GM04503 (cell line): ENCODE results near the gene EHMT1.
A peak's percentile ranks its signal among the peaks of the same experiment; 100 is the strongest.

Source experiments
- DNase-seq: peaks from one replicate; pipeline ENCODE4 v3.0.0-alpha.2; 2012; ENCODE audit warnings: low read depth

EHMT1 gene

DNA sequence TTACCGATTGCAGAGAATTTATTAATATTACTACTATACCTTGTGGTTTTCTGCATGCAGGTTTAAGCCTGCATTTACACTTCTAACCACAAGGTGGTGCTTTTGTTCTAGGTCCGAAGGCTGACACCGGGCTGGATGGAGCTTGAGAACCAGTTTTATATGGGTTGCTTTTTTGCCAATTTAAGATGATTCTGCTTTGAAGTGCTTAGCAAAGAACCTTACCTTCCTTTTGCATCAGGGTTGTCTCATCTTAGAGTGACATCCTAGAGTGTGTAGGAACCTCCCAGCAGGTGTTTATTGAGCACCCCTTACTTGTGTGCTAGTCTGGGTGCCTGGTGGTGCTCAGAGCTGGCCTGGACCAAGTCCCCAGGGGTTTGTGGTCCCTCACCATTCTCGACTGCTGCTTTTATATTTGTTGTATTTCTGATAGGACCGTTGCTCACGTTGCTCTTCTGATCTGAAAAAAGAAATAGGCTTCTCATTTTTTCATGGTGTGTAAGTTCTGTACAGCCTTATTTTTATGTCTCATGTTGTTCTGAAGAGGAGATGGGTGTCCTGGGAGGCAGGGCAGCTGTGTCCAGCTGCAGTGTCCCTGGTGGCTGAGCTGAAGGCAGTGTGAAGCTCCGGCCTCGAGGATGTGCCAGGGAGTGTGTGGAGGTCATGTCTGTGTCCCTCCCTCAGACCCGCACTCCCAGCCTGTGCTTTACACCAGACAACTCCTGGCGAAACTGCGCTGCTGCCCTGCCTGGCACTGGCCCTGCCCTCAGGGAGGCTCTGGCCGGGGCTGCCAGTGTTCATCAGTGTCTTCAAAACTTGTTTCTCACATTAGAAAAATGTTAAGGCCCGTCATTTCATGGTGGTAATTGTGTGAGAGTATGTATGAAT lies 54.3 kb downstream of the EHMT1 start:
- peak; percentile 21 for DNase-seq

DNA sequence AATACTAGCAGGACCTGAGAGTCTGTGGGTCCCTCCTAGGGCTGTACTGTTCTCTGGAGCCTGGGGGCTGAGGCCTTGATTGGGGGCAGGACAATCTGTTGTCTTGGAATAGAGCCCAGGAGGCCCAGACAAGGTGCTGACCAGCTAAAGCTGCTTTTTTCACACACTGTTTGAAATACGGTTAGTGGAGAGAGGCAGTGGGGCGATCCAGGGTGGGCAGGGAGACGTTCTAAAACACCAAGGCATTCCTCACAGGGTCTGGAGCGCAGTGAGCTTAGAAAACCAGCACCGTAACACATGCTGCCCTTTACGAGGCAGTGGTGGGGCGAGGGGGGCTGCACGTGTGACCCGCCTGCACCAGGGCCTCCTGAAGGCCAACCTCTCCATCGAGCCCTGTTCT lies 55.1 kb downstream of the EHMT1 start:
- no peak for DNase-seq

DNA sequence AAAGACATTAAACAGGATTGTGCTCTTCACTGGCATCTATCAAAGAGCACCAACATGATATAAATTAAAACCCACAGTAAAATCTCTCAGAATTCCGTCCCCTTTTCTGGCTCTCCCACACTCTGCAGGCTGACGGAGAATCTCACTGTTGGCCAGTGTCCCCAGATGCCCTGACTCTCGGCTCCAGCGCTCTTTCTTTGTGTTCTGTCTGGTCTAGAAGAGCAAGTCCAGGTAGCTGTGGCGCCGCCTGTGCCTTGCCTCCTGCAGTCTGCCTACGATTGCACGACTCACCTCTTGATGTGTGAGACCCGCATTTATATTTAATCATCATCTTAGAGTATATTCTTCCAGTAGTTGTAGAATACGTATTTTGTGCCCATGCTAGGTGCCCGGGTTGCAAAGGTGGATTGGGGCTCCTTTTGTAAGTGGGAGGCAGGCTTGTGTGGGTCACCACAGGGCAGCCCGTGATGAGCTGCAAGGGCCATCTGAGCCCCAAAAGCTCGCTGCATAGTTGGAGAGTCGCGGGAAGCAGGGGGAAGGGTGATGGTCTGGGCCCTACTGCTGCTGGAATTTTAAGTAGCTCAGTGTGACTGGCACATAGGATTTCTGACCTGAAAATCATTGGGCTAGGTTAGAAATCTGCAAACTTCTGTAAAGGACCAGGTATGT lies 55.6 kb downstream of the EHMT1 start:
- no peak for DNase-seq

DNA sequence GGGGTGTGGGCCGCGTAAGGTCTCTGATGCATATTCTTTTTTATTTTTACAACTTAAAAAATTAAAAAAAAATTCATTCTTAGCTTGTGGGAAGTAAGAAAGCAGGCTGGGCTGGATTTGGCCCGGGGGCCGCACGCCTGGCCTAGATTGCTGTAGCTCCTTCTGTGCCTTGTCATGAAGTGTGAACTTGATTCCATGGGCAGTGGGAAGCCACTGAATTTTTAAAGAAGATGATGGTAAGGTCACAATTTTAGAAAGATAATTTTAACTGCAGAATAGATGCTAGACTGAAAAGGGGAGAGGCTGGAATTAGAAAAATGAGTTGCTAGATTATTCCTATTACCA lies 56.1 kb downstream of the EHMT1 start:
- DNase-seq, result no peak

DNA sequence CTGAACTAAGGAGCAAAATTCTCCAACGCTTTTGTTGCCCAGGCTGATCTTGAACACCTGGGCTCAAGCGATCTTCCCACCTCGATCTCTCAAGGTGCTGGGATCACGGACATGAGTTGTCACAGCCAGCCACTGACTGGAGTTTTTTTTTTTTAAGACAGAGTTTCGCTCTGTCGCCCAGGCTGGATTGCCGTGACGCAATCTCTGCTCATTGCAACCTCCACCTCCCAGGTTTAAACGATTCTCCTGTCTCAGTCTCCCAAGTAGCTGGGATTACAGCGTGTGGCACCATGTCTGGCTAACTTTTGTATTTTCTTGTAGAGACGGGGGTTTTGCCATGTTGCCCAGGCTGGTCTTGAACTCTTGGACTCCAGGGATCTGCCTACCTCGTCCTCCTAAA lies 58.2 kb downstream of the EHMT1 start:
- DNase-seq, result no peak

DNA sequence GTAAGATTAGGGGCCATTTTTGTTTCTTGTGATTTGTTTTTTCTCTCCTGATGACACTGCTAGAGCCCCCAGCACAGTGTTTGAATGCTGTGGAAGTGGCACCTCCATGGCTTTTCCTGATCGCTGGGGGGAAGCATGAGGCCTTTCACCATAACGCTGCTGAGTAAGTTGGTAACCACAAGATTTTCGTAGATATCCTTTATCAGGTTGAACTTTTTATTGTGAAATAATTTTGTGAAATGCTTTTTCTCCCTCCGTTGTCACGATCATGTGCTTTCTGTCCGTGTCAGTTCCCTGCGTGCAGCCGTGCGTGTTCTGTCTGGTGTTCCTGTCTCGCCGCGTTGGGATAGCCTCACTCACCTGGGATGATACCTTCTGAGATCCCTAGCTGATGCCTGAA lies 59.4 kb downstream of the EHMT1 start:
- DNase-seq, result no peak

DNA sequence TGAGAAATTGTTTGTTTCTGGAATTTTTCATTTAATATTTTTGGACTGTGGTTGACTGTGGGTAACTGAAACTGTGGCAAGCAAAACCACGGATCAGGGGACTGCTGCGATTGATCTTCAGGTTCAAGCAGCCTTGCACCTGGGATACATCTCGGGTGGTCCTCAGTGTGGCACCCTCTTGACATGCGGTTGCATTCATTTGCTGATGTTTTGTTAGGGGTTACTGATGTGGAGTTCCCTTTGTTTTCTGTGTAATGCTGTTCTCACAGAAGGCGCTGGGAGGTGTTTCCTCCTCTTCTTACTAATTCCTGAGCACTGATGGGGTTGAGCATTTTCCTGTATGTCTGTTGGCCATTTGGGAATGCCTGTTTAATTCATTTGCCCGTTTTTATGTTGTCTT lies 60.4 kb downstream of the EHMT1 start:
- no peak for DNase-seq

DNA sequence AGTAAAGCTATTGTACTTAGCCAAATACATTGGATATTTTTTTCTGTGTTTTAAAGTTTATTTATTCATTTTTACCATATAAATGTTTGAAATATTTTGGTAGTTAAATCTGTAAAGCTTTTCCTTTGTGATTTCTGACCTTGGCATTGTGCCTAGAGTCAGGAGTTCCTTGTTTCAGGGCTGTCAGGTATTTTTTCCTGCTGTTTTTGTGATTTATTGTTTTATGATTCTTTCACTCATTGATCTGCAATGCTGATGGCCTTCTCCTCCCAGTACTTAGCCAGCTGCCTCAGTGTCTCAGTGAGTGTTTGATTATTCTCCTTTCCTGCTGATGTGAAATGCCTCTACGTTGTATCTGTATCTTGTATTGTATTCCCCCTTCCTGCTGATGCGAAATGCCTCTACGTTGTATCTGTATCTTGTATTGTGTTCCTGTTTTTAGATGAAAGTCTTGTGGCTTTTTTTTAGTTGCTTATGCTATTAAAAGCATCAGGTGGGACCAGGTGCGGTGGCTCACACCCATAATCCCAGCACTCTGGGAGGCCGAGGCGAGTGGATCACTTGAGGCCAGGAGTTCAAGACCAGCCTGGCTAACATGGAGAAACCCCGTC lies 61.0 kb downstream of the EHMT1 start:
- no peak for DNase-seq

DNA sequence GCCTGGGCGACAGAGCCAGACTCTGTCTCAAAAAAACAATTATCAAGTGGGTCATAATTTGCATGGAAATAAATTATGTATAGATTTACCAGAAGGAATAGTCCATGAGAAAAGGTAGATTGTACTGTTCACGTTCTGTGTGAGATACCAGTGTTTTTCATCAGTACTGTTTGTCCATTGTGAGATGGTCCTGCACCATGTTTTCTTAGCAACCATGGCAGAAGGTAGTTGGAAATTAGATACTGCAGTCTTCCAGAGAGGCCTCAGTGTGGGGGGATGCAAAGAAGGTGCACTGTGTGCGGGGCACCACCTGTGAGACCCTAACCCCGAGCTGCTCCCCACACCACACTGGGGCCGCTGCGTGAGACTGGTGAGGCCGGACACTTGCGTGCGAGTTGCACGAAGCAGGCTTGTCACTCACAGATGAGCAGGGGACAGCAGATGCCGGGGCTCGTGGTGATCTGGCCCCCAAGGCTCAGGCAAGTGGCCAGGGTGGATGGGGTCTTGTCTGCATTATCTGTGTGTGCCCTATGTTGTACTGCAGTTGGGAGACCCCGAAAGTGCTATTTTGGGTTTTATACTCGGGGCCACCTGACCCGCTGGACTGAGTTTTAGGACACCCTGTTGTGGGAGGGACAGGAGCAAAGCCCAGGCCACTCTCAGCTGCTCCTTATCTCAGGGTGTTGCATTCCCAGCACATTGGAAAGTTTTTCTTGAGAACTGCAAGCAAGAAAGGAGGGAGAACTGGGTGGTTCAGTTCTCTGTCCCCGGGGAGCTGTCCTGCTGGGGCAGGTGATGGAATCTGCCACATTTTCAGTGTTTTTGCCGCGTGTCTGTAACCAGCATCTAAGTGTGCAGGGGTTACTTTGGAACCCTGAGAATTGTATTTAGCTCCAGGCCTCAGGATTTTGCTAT lies 61.9 kb downstream of the EHMT1 start:
- no peak for DNase-seq

DNA sequence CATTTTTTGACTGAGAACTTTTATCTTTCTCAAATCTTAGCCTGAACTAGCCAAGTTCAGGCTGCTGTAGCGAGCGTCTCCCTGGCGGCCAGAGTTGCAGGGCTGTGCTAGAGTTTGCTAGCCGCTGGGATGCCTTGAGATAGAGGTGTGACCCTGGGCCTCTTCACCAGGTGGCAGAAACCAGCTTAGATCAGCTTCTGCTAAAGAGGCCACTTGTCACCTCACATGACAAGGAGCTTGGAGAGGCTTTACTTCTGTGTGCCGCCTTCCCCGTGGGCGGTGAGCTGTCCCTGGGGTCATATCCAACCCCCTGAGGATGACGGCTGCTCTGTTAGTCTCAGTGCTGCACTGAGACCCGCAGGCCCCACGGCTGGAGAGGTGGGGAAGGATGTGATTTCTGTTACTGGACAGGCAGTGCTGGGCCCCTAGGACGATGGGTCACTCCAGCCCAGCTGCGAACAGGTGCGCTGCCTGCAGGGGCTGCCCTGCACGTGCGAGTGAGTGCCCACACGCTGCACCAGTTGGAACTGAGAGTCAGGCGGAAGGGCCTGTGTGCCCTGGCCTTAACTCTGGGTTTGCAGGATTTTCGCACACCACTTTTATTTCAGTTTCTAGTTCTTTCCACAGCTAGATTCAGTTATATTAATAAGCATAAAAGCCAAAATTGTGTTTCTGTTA lies 63.8 kb downstream of the EHMT1 start:
- no peak for DNase-seq

DNA sequence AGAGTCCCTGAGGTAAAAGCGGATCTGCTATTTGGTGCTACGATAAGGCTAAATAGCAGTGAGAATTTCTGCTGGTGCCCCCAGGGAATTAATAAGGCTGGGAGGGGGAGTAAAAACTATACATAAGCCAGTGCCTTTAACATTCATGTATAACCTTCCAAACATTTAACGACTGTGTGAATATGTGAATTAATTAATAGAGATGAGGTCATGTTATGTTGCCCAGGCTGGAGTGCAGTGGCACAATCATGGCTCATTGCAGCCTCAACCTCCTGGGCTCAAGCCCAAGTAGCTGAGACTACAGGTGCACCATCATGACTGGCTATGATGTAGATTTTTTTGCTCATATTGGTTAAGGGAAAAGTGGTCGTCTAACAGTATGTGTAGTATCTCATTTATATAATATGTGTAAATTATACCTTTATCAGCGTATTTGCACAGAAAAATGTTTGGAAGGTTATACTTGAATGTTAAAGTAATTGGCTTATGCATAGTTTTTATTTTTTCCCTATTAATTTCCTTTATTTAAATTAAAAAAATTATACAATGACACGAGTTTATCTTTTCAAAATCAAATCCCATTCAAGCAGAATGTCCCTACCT lies 64.6 kb downstream of the EHMT1 start:
- DNase-seq, result no peak

DNA sequence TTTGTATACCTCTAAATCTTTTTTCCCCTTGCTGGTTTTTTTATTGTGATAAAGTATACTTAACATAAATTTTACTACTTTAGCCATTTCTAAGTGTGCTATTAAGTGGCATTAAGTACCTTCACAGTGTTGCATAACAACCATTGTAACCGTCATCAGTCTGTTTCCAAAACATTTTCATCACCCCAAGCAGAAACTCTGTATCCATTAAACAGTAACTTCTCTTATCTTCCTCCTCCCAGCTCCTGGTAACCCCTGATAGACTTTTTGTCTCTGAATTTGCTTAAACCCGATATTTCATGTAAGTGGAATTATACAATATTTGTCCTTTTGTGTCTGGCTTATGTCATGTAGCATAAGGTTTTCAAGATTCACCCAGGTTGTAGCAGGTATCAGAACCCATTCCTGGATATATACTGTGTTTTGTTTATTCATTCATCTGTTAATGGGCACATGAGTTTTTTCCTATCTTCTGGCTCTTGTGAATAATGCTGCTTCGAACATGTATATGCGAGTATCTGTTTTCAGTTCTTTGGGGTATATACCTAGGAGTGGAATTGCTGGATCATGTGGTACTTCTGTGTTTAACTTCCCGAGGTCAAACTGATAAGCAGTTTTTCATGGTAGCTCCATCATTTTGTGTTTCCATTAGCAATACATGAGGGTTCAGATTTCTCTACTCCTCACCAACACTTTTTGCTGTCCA lies 66.4 kb downstream of the EHMT1 start:
- DNase-seq, result no peak

DNA sequence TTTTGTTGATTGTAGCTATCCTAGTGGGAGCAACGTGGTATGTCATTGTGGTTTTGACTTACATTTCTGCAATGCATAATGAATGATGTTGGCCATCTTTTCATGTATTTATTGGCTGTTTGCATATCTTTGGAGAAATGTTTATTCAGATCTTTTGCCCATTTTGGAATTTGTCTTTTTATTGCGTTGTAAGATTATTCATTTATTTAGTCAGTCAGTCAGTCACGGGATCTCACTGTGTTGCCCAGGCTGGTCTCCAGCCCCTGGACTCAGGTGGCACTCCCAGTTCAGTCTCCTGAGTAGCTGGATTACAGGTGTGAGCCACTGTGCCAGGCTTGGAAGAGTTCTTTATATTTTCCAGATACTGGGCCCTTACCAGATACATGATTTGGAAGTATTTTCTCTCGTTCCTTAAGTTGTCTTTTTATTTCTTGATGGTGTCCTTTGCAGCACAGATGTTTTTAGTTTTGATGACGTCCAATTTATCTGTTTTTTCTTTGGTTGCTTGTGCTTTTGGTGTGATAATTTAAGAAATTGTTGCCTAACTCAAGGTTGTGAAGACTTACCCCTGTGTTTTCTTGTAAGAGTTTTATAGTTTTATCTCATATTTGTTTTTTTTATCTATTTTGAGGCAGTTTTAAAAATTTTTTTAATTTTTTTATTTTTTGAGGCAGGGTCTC lies 67.1 kb downstream of the EHMT1 start:
- peak; percentile 48 for DNase-seq

DNA sequence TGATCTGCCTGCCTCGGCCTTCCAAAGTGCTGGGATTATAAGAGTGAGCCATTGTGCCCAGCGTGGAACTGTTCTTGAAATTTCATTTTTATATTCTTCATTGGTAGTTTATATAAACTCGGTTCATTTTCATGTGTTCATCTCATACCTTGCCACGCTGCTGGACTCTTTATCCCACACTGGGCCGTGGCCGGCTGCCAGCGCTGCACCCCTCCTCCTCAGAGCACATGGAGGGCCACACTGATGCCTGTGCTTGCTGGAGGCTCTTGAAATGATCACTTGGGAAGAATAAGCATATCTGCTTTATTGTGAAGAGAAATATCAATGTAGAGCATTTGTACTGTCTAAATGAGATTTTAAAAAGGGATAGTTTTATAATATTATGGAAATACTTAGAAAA lies 69.5 kb downstream of the EHMT1 start:
- DNase-seq, result no peak

DNA sequence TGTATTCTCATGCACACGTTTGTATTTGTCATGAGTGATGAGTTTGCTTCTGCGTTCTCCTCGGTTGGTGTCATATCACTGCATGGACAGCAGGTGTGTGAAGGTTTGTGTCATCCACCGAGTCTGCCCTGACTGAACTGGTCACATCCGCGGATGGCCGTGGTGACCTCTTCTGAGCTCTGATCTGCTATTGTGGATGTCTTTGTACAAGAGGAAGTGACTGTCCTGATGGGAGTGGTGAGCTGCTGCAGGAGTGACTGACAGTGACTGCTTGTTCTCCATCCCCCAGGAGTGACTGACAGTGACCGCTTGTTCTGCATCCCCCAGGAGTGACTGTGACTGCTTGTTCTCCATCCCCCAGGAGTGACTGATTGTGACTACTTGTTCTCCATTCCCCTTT lies 69.9 kb downstream of the EHMT1 start:
- no peak for DNase-seq

DNA sequence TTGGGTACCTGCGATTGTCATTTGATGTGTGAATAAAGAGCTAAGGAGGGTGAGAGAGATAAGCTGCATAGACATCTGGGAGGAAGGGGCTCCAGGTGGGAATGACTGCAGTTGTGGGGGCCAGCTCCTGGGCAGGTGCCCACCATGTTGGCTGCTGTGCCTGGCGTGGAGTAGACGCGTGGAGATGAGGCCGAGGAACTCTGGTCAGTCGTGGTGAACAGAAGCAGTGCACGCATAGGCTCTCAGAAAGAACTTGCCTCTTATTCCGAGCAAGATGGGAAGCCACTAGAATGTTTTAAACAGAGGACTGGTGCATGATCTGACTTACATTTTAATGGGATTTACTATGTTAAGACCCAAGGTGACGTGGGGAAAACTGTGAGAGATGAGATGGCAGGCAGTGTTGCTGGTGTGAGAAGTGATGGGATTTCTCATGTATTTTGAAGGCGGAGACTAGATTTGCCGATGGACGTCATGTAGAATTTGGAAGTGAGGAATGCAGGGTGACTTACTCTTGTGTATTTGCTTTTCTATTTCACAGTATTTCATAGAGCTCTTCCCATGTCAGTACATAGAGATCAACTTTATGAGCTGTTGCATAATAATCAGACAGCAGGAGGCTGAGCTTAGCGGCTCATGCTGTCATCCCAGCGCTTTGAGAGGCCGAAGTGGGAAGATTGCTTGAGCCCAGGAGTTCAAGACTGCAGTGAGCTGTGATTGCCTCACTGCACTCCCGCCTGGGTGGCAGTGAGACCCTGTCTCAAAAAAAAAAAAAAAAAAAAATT lies 71.1 kb downstream of the EHMT1 start:
- DNase-seq, result peak; percentile 80

DNA sequence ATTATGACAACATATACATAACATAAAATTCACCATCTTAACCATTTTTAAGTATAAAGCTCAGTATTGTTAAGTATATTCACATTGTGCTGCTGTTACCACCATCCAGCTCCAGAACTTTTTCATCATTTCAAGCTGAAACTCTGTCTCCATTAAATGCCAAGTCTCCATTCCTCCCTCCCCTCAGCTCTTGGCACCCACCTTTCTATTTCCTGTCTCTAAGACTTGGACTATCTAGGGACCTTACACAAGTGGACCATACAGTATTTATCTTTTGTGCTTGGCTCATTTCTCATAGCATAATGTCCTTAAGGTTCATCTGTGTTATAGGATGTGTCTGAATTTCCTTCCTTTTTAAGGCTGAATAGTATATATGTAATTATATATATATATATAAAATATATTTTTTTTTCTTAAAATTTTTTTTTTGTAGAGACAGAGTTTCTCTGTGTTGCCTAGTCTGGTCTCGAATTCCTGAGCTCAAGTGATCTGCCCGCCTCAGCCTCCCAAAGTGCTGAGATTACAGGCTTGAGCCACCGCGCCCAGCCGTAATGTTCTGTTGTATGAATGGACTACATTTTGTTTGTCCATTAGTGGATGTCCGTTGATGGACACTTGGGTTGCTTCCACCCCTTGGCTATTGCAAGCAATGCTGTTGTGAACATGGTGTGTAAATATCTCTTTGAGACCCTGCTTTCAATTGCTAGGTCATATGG lies 72.3 kb downstream of the EHMT1 start:
- no peak for DNase-seq

DNA sequence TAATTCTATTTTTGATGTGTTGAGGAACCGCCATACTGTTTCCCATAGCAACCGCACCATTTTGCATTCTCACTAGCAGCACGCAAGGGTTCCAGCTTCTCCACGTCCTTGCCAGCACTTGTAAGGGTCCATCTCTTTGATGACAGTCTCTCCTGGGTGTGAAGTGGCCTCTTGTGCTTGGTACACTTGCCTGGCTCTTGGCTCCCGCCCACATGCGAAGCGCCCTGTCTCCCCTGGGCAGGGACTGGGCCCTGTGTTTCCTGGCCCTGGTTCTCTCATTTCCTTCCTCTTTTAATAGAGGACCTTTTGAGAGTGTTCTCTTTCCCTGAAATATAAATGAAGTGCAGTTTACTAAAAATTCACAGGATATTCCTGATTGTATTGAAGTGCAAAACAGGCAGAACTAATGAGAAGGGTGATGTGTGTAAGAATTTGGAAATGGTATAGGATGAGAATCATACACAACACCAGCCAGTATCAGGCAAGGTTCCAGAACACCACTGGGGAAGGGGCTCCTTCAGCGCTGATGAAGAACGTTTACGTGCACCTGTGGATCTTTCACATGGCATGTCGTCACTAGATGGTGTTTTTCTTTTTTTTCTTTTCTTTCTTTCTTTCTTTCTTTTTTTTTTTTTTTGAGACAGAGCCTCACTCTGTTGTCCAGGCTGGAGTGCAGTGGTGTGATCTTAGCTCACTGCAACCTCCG lies 73.0 kb downstream of the EHMT1 start:
- DNase-seq, result no peak
